Stomach (tissue), 4 donors: Measurements from ENCODE around the gene CHD5.

ENCODE experiments used
- CTCF ChIP-seq, 7 experiments: fragments of 450-650 bp in 4 of 7; fragments of 200-600 bp in 3 of 7; sonication (generic) in 3 of 7; IDR thresholded peaks; one replicate each; pipeline ENCODE4 v1.5.1; 2016 to 2019; ENCODE audit warnings: antibody characterized with exemption in 7 of 7, control low read depth in 2 of 7, mild to moderate bottlenecking in 1 of 7
- POLR2AphosphoS5 ChIP-seq, 3 donors: sonication (generic); formaldehyde crosslinking; IDR thresholded peaks; one replicate each; pipeline ENCODE4 v1.6.1; 2016; ENCODE audit warnings: antibody characterized with exemption in 3 of 3

GRCh38 chr1:6200188-6200809 is 20.2 kb upstream of the CHD5 start:
- no peak for TF ChIP-seq CTCF (IDR thresholded peaks at IDR 0.05)
- TF ChIP-seq POLR2AphosphoS5 (IDR thresholded peaks at IDR 0.05), result no peak
